DOHH2 (cell line): Measurements from ENCODE around the gene ASIC3.

ENCODE experiments used
- H3F3A ChIP-seq: fragments of 200-600 bp; sonication (generic), shearing (Covaris generic); 2 replicates; pipeline ENCODE4 v1.6.0; 2016; ENCODE audit warnings: antibody characterized with exemption, mild to moderate bottlenecking; ENCODE audit not compliant: control insufficient read depth, insufficient read depth
- H3K27ac ChIP-seq: fragments of 200-600 bp; sonication (generic); 2 replicates; pipeline ENCODE4 v1.5.1; 2014; ENCODE audit warnings: low read depth, mild to moderate bottlenecking, low read length, moderate library complexity
- H3K27me3 ChIP-seq: fragments of 200-600 bp; sonication (generic); 2 replicates; pipeline ENCODE4 v1.6.1; 2014; ENCODE audit warnings: mild to moderate bottlenecking, low read length, mixed read lengths; ENCODE audit not compliant: control insufficient read depth
- H3K36me3 ChIP-seq: fragments of 200-600 bp; sonication (generic); 2 replicates; pipeline ENCODE4 v1.6.1; 2014; ENCODE audit warnings: mild to moderate bottlenecking, low read length, moderate library complexity, mixed read lengths; ENCODE audit not compliant: control insufficient read depth
- H3K4me1 ChIP-seq: fragments of 200-600 bp; sonication (generic); 2 replicates; pipeline ENCODE4 v1.6.1; 2014; ENCODE audit warnings: mild to moderate bottlenecking, low read length, mixed read lengths; ENCODE audit not compliant: control insufficient read depth
- H3K4me2 ChIP-seq: fragments of 200-600 bp; sonication (generic); 2 replicates; pipeline ENCODE4 v1.6.0; 2014; ENCODE audit warnings: mild to moderate bottlenecking, low read length, moderate library complexity
- H3K4me3 ChIP-seq: fragments of 200-600 bp; sonication (generic); 2 replicates; pipeline ENCODE4 v1.5.1; 2014; ENCODE audit warnings: mild to moderate bottlenecking, low read length, mixed read lengths
- H3K79me2 ChIP-seq: fragments of 200-600 bp; sonication (generic); 2 replicates; pipeline ENCODE4 v1.6.1; 2014; ENCODE audit warnings: mild to moderate bottlenecking, low read length, mixed read lengths; ENCODE audit not compliant: control insufficient read depth
- H3K9me2 ChIP-seq: fragments of 200-600 bp; sonication (generic); replicated peaks from 2 replicates; pipeline ENCODE4 v1.6.1; 2014; ENCODE audit warnings: mild to moderate bottlenecking, low read length, mixed read lengths; ENCODE audit not compliant: control insufficient read depth
- H3K9me3 ChIP-seq: fragments of 200-600 bp; sonication (generic); 2 replicates; pipeline ENCODE4 v1.6.1; 2014; ENCODE audit warnings: antibody characterized with exemption, low read length, mixed read lengths; ENCODE audit not compliant: control insufficient read depth, insufficient read depth
- H4K20me1 ChIP-seq: fragments of 200-600 bp; sonication (generic); 2 replicates; pipeline ENCODE4 v1.6.0; 2014; ENCODE audit warnings: low read depth, mild to moderate bottlenecking, antibody characterized with exemption, low read length, moderate library complexity; ENCODE audit not compliant: control insufficient read depth, insufficient read depth
- CTCF ChIP-seq: fragments of 200-600 bp; sonication (generic); IDR thresholded peaks from one replicate; pipeline ENCODE4 v1.5.1; 2014; ENCODE audit warnings: antibody characterized with exemption, mild to moderate bottlenecking, low read depth, low read length; ENCODE audit not compliant: poor library complexity, severe bottlenecking
- EZH2phosphoT487 ChIP-seq: fragments of 200-600 bp; sonication (generic); IDR thresholded peaks from 2 replicates; pipeline ENCODE4 v1.6.1; 2017; ENCODE audit warnings: borderline replicate concordance, mild to moderate bottlenecking, antibody characterized with exemption, low read length, moderate library complexity, mixed read lengths

The ASIC3 gene

DNA sequence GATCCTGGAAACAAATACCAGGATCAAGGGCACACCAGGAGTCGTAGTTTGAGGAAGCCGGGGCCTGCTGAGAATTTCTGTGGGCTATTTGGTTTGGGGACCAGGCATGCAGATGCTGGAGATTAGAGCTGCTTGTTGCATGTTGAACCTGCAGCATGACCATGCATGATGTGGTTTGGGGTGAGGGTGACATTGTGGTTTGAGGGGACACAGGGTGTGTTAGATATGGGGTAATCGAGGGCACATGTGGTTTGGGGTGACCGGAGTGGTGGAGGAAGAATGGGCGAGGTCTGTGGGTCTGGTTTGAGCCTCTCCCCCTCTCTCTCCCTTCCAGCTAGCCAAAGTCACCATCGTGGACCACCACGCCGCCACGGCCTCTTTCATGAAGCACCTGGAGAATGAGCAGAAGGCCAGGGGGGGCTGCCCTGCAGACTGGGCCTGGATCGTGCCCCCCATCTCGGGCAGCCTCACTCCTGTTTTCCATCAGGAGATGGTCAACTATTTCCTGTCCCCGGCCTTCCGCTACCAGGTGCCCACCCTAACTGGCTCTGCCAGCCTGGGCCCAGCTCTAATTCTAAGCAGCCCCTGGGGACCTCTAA is 47.3 kb upstream of the ASIC3 start:
- no peak for TF ChIP-seq EZH2phosphoT487
- no peak for TF ChIP-seq CTCF
- Histone ChIP-seq H3K27ac (no peak overlapping the region), H3K27me3 (peaks cover 5% of the 10 kb centered on the region; the same call in 1 of the 2 replicates), H3K4me2 (no peak overlapping the region), H3K79me2 (no peaks in the 10 kb centered on the region), H3K4me1 (0 out of 2 replicates have a peak, but pooled peaks cover 3% of the 10 kb centered on the region), H3K36me3 (no peaks in the 10 kb centered on the region), H3K9me3 (no peaks in the 10 kb centered on the region), H3K9me2 (no peaks in the 10 kb centered on the region), H4K20me1 (no peaks in the 10 kb centered on the region; the same call in 1 of the 2 replicates), H3K4me3 (no peak overlapping the region), H3F3A (no peaks in the 10 kb centered on the region)

DNA sequence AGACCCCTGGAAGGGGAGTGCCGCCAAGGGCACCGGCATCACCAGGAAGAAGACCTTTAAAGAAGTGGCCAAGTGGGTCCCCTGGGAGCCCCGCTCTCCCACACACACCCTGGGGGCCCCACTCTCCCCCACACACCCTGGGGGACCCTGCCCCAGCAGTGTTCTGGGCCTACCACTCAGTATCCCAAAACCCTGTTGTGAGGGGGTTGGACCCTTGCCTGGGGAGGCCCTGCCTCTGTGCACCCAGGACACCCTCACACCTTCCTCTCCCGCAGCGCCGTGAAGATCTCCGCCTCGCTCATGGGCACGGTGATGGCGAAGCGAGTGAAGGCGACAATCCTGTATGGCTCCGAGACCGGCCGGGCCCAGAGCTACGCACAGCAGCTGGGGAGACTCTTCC is 46.8 kb upstream of the ASIC3 start:
- H3K4me3 ChIP-seq: no peak overlapping the region
- no peak overlapping the region for H3K27ac ChIP-seq
- no peaks in the 10 kb centered on the region; the same call in 1 of the 2 replicates for H4K20me1 ChIP-seq
- no peaks in the 10 kb centered on the region for H3K9me3 ChIP-seq
- H3F3A ChIP-seq: no peaks in the 10 kb centered on the region
- H3K9me2 ChIP-seq: no peaks in the 10 kb centered on the region
- H3K27me3 ChIP-seq: peaks cover 5% of the 10 kb centered on the region; the same call in 1 of the 2 replicates
- H3K79me2 ChIP-seq: no peaks in the 10 kb centered on the region
- 0 out of 2 replicates have a peak, but pooled peaks cover 3% of the 10 kb centered on the region for H3K4me1 ChIP-seq
- no peak for TF ChIP-seq CTCF
- no peak for TF ChIP-seq EZH2phosphoT487
- no peaks in the 10 kb centered on the region for H3K36me3 ChIP-seq
- no peak overlapping the region for H3K4me2 ChIP-seq

DNA sequence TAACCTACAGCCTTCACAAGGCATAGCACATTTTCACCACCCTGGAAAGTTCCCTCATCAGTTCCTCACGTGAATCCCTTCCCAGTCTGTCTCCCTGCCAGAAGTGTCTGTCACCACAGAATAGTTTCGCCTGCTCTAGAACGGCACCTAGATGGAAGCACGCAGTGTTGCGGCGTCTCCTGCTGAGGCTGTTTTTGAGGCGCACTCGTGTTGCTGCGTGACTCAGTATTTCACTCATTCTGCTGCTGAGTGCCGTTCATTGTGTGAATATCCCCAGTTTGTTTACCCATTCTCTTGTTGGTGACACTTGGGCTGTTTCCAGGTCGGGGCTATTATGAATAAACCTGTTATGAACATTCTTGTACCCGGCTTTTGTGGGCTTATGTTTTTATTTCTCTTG is 44.8 kb upstream of the ASIC3 start:
- no peaks in the 10 kb centered on the region for H3K36me3 ChIP-seq
- TF ChIP-seq CTCF (no peak), EZH2phosphoT487 (no peak)
- no peaks in the 10 kb centered on the region for H3K9me2 ChIP-seq
- H3K27me3 ChIP-seq: no peaks in the 10 kb centered on the region
- H4K20me1 ChIP-seq: no peaks in the 10 kb centered on the region
- no peak overlapping the region for H3K4me2 ChIP-seq
- no peak overlapping the region for H3K4me3 ChIP-seq
- H3K79me2 ChIP-seq: no peaks in the 10 kb centered on the region
- no peaks in the 10 kb centered on the region for H3K9me3 ChIP-seq
- H3F3A ChIP-seq: no peaks in the 10 kb centered on the region
- H3K27ac ChIP-seq: no peak overlapping the region
- peaks cover 10% of the 10 kb centered on the region for H3K4me1 ChIP-seq
